Activated T-cell treated with anti-CD3 and anti-CD28 coated beads, Interleukin-2, amount 50 U/mL, for 24 hours (primary cell): ENCODE measurements around the gene C11orf87.

Experiments used
- DNase-seq: peaks from one replicate; pipeline ENCODE4 v3.0.0-alpha.2; 2020
- H3K27ac Mint-ChIP-seq: 2 replicates; pipeline ENCODE4 v1.8.0; 2020; ENCODE audit warnings: mild to moderate bottlenecking, mixed read lengths
- H3K27me3 Mint-ChIP-seq: 2 replicates; pipeline ENCODE4 v1.8.0; 2020; ENCODE audit warnings: mixed read lengths
- H3K36me3 Mint-ChIP-seq: 2 replicates; pipeline ENCODE4 v1.8.0; 2020; ENCODE audit warnings: low read depth, mixed read lengths
- H3K4me1 Mint-ChIP-seq: 2 replicates; pipeline ENCODE4 v1.8.0; 2020; ENCODE audit warnings: low read depth, mixed read lengths
- H3K4me3 Mint-ChIP-seq: 2 replicates; pipeline ENCODE4 v1.8.0; 2020; ENCODE audit warnings: mild to moderate bottlenecking, moderate library complexity, mixed read lengths
- H3K9me3 Mint-ChIP-seq: 2 replicates; pipeline ENCODE4 v1.8.0; 2020; ENCODE audit warnings: mixed read lengths

C11orf87 gene

GRCh38 chr11:109424901-109425300 is 2.9 kb downstream of the C11orf87 start:
- Mint-ChIP-seq H3K9me3 (no peaks in the 10 kb centered on the region), H3K4me3 (no peak overlapping the region), H3K27ac (no peak overlapping the region), H3K27me3 (peaks cover 46% of the 10 kb centered on the region), H3K36me3 (no peaks in the 10 kb centered on the region), H3K4me1 (peaks cover 1% of the 10 kb centered on the region)
- DNase-seq: no peak

GRCh38 chr11:109425554-109425953 is 3.6 kb downstream of the C11orf87 start:
- Mint-ChIP-seq H3K4me3 (no peak overlapping the region), H3K27ac (no peak overlapping the region), H3K27me3 (peaks cover 46% of the 10 kb centered on the region), H3K36me3 (no peaks in the 10 kb centered on the region), H3K4me1 (peaks cover 1% of the 10 kb centered on the region), H3K9me3 (no peaks in the 10 kb centered on the region)
- no peak for DNase-seq

- no peaks in the 10 kb centered on the region for H3K36me3 Mint-ChIP-seq
- H3K27me3 Mint-ChIP-seq: peaks cover 35% of the 10 kb centered on the region
- no peak overlapping the region for H3K27ac Mint-ChIP-seq
- H3K4me1 Mint-ChIP-seq: peaks cover under 1% of the 10 kb centered on the region
- no peaks in the 10 kb centered on the region for H3K9me3 Mint-ChIP-seq
- no peak for DNase-seq
- H3K4me3 Mint-ChIP-seq: no peak overlapping the region
Observed at GRCh38 chr11:109426442-109427240, 4.7 kb downstream of the C11orf87 start.

- no peaks in the 10 kb centered on the region for H3K27me3 Mint-ChIP-seq
- H3K27ac Mint-ChIP-seq: no peak overlapping the region
- no peak overlapping the region for H3K4me3 Mint-ChIP-seq
- H3K4me1 Mint-ChIP-seq: no peaks in the 10 kb centered on the region
- peaks cover 4% of the 10 kb centered on the region for H3K9me3 Mint-ChIP-seq
- no peak for DNase-seq
- no peaks in the 10 kb centered on the region for H3K36me3 Mint-ChIP-seq
Observed at GRCh38 chr11:109432105-109432504, 10.1 kb downstream of the C11orf87 start.

- no peak overlapping the region for H3K4me3 Mint-ChIP-seq
- no peak for DNase-seq
- H3K36me3 Mint-ChIP-seq: no peaks in the 10 kb centered on the region
- H3K9me3 Mint-ChIP-seq: peaks cover 4% of the 10 kb centered on the region
- no peaks in the 10 kb centered on the region for H3K27me3 Mint-ChIP-seq
- H3K4me1 Mint-ChIP-seq: no peaks in the 10 kb centered on the region
- no peak overlapping the region for H3K27ac Mint-ChIP-seq
Observed at GRCh38 chr11:109433753-109434256, 11.8 kb downstream of the C11orf87 start.

- Mint-ChIP-seq H3K27ac (no peak overlapping the region), H3K9me3 (peaks cover 4% of the 10 kb centered on the region), H3K4me1 (no peaks in the 10 kb centered on the region), H3K27me3 (no peaks in the 10 kb centered on the region), H3K4me3 (no peak overlapping the region), H3K36me3 (no peaks in the 10 kb centered on the region)
- no peak for DNase-seq
Observed at GRCh38 chr11:109435121-109435742, 13.2 kb downstream of the C11orf87 start.

- no peak overlapping the region for H3K4me3 Mint-ChIP-seq
- H3K9me3 Mint-ChIP-seq: no peaks in the 10 kb centered on the region
- H3K4me1 Mint-ChIP-seq: no peaks in the 10 kb centered on the region
- no peaks in the 10 kb centered on the region for H3K36me3 Mint-ChIP-seq
- H3K27me3 Mint-ChIP-seq: no peaks in the 10 kb centered on the region
- H3K27ac Mint-ChIP-seq: no peak overlapping the region
- no peak for DNase-seq
Observed at GRCh38 chr11:109439684-109440083, 17.7 kb downstream of the C11orf87 start.

GRCh38 chr11:109443052-109443451 is 21.1 kb downstream of the C11orf87 start:
- Mint-ChIP-seq H3K27ac (no peak overlapping the region), H3K4me3 (no peak overlapping the region), H3K4me1 (no peaks in the 10 kb centered on the region), H3K27me3 (no peaks in the 10 kb centered on the region), H3K36me3 (no peaks in the 10 kb centered on the region), H3K9me3 (peaks cover 2% of the 10 kb centered on the region)
- DNase-seq: no peak

GRCh38 chr11:109454857-109455256 is 32.9 kb downstream of the C11orf87 start:
- Mint-ChIP-seq H3K9me3 (peaks cover 3% of the 10 kb centered on the region), H3K27ac (no peak overlapping the region), H3K4me3 (no peak overlapping the region), H3K36me3 (no peaks in the 10 kb centered on the region), H3K27me3 (no peaks in the 10 kb centered on the region), H3K4me1 (no peaks in the 10 kb centered on the region)
- no peak for DNase-seq
